ENCODE data around the gene FHL2. TPM values are rescaled to one million over a fixed set of nuclear protein-coding genes. Genes with fewer than 3 reads are reported as not detected.

The FHL2 gene
- total and polyA plus RNA-seq, 2 donors (not counting 1 experiment from before 2014, with no cell fraction given): not detected

GRCh38 chr2:105313877-105314276, 85.0 kb downstream of the FHL2 start:
- H3K4me2 ChIP-seq (replicated peaks; ENCODE audit: low read depth, low read length, poor library complexity, severe bottlenecking): no peak overlapping the region
- POLR2A ChIA-PET: interaction anchor here (0.7 kb wide), 1 partner anchor 16 kb away, joined by 8 read pairs; the partner anchor contains the start of gene TGFBRAP1
- H3K4me1 Mint-ChIP-seq: peaks cover 28% of the 10 kb centered on the region
- CTCF ChIA-PET: no interaction called here
- peaks cover 0 to 4% of the 10 kb centered on the region in 2 experiments for H3K36me3 ChIP-seq (replicated peaks in 1 of 2; ENCODE audit: control extremely low read depth in 1 of 2, control insufficient read depth in 1 of 2, extremely low read depth in 1 of 2, insufficient read depth in 2 of 2, low read length in 1 of 2)
- DNase-seq (peak; percentile 33), ATAC-seq (ENCODE audit: low read depth) (peak; percentile 21)
- H3K9me3 ChIP-seq (ENCODE audit: control extremely low read depth in 1 of 3, control insufficient read depth in 2 of 3, insufficient read depth in 1 of 3, low read length in 2 of 3): no peaks in the 10 kb centered on the region
- TF ChIP-seq CTCF (IDR thresholded peaks at IDR 0.05) (no peak), EZH2 (IDR thresholded peaks at IDR 0.05; ENCODE audit: borderline replicate concordance, insufficient read depth, low read depth, low read length, poor library complexity, severe bottlenecking) (no peak)
- no peaks in the 10 kb centered on the region for H3K27me3 ChIP-seq (replicated peaks in 1 of 4; ENCODE audit: control extremely low read depth in 1 of 4, control insufficient read depth in 3 of 4, insufficient read depth in 4 of 4, low read length in 3 of 4)
- H3K27ac ChIP-seq (ENCODE audit: low read length in 2 of 2): no peak overlapping the region
- no peaks in the 10 kb centered on the region for H3K9me3 Mint-ChIP-seq (ENCODE audit: insufficient read depth)
- no peak overlapping the region for H2AFZ ChIP-seq (ENCODE audit: insufficient read depth, low read depth, low read length, poor library complexity, severe bottlenecking)
- H3K27me3 Mint-ChIP-seq: no peaks in the 10 kb centered on the region
- peaks cover 29% of the 10 kb centered on the region for H4K20me1 ChIP-seq (ENCODE audit: control insufficient read depth, insufficient read depth, low read length, poor library complexity, severe bottlenecking)
- no peak overlapping the region for H3K4me3 ChIP-seq (ENCODE audit: control extremely low read depth in 1 of 5, extremely low read depth in 1 of 5, insufficient read depth in 1 of 5, low read depth in 2 of 5, low read length in 4 of 5)
- peak overlapping the region; percentile 44 for H3K4me3 Mint-ChIP-seq
- peak overlapping the region; percentile 59 for H3K27ac Mint-ChIP-seq
- H3K4me1 ChIP-seq (ENCODE audit: control insufficient read depth in 2 of 2, insufficient read depth in 2 of 2, low read length in 2 of 2): peaks cover 0 to 10% of the 10 kb centered on the region in 2 donors
- intact Hi-C loops (cut with micrococcal nuclease): no loop called here
- H3K9ac ChIP-seq (ENCODE audit: low read length): no peak overlapping the region
- peaks cover 83% of the 10 kb centered on the region for H3K79me2 ChIP-seq (ENCODE audit: control insufficient read depth, insufficient read depth, low read length)

Other genes starting within 250 kb of the FHL2 start
- not detected in 2 replicates for gene GPR45, start 157.3 kb downstream of the FHL2 start, total RNA-seq
- not detected in 2 replicates for gene GPR45, start 157.3 kb downstream of the FHL2 start, polyA plus RNA-seq
- 21.7 and 25.0 TPM in 2 replicates for gene TGFBRAP1, start 69.3 kb downstream of the FHL2 start, total RNA-seq
- gene TGFBRAP1, start 69.3 kb downstream of the FHL2 start, polyA plus RNA-seq: 9.3 and 10.7 TPM in 2 replicates
- 29.3 and 32.1 TPM in 2 replicates for gene C2orf49, start 61.5 kb downstream of the FHL2 start, total RNA-seq
- 7.5 and 10.8 TPM in 2 replicates for gene C2orf49, start 61.5 kb downstream of the FHL2 start, polyA plus RNA-seq

Data from B cell (primary cell).